HG03196 (cell line): ENCODE measurements around the gene FAM13B.
"Not testable (repeated sequence)": the region's sequence is repeated elsewhere in the genome, so short reads cannot be mapped to it uniquely, and the experiment has no call there.

Experiments
- ATAC-seq: cut with Tn5 transposase; IDR thresholded peaks from one replicate; pipeline ENCODE4 v1.9.1; 2021; ENCODE audit not compliant: unreplicated experiment

The FAM13B gene

GRCh38 chr5:137989419-137989818 lies 43.5 kb downstream of the FAM13B start:
- ATAC-seq = no peak

GRCh38 chr5:137975208-137975607 lies 57.7 kb downstream of the FAM13B start:
- no peak for ATAC-seq

- ATAC-seq = not testable (repeated sequence)
Observed at GRCh38 chr5:137970384-137970783, 62.5 kb downstream of the FAM13B start.

DNA sequence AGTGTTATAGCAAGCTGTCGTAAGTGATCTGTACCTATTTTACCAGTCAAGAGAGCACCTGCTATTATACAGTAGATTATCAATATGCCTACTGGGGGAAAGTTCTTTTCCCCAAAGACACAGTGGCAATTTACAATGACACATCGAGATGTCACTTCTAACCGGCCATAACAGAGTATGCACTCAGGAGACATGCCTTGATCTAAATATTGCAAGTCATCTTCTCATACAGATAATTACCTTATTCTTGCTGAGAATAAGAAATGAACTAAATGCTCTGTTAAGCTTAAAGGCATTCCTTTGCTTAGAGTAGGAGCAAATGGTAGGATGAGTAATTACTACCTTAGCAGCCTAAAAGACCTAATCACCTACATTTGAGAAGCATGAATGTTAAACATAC lies 72.1 kb downstream of the FAM13B start:
- ATAC-seq = no peak

DNA sequence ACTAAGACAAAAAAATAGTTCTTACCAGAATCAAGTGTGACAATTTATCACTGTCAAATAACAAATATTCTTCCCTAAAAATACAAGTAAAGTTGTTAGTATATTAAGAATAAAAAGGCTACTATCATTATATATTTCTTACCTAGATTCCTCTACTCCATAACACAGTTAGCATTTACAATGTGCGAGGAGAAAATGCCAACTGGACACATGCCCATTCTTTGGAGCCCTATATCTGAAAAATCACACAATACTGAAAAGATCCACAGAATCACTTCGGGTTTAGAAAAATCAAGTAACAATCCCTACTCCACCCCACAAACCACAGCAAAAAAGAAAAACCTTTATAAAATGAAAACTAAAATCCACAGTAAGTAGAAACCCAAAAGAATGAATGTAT lies 72.7 kb downstream of the FAM13B start:
- no peak for ATAC-seq

DNA sequence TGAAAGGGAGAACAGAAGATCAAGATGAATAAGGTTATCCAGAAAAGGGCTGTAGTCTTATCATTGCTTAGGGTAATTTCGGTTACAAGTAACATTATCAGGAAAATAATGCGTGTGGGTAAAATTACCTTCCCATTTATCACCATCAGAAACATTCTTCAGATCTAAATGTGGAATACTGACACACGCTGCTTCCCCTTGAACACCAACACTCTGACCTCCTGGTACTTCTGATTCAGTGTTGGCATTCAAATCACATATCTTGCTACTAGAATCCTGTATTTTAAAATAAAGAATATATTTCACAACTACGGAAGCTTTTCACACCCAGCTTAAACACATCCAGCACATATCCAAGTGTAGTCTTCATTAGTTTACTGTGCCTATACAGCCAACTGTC lies 73.4 kb downstream of the FAM13B start:
- ATAC-seq = no peak

DNA sequence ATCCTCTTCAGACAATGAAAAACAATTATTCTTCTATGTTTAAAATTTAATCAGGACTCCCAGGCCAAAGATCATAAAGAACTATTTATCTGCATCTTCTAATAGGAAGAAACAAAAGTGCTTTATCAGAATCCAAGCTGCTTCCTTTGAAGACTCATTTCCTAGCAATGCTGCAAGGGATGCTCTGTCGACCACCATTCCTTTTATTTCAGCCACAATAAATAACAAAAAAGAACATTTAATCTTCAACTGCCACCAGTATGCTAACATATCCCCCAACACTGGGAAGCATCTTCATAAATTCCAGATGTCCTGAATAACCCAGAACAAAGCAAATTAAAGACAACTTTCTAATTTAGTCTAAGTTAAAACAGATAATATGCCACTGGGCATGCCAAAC lies 74.9 kb downstream of the FAM13B start:
- ATAC-seq = no peak

DNA sequence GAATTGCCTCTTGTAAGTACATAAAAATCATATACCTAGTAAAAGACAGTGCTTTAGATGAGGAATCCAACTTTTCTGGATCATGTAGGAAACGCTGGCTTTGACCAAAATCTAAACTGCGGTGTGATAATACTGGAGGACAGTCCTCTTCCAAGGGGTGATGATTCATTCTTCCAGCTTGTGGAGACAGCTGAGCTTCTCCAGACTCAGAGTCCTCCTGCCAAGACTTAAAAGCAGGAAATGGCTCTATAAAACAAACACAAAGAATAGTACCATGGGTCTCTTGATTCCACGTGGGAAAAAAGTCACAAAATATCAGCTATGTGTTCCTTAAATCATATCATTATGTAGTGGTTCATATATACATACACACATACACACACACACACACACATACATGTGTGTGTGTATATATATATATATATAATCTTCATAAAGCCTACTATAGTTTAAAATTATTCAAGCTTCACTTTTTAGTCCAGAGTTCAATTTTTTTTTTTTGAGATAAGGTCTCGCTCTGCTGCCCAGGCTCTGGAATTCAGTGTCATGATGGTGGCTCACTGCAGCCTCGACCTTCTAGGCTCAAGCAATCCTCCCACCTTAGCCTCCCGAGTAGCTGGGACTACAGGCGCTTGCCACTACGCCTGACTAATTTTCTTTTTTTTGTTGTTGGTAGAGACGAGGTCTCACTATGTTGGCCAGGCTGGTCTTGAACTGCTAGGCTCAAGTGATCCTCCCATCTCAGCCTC lies 78.6 kb downstream of the FAM13B start:
- no peak for ATAC-seq

GRCh38 chr5:137945825-137946224 lies 87.1 kb downstream of the FAM13B start:
- ATAC-seq = no peak

- ATAC-seq = not testable (repeated sequence)
Observed at GRCh38 chr5:137944280-137944679, 88.6 kb downstream of the FAM13B start.

- ATAC-seq = no peak
Observed at GRCh38 chr5:137939331-137939730, 93.5 kb downstream of the FAM13B start.

GRCh38 chr5:137938751-137939143 lies 94.1 kb downstream of the FAM13B start:
- no peak for ATAC-seq

DNA sequence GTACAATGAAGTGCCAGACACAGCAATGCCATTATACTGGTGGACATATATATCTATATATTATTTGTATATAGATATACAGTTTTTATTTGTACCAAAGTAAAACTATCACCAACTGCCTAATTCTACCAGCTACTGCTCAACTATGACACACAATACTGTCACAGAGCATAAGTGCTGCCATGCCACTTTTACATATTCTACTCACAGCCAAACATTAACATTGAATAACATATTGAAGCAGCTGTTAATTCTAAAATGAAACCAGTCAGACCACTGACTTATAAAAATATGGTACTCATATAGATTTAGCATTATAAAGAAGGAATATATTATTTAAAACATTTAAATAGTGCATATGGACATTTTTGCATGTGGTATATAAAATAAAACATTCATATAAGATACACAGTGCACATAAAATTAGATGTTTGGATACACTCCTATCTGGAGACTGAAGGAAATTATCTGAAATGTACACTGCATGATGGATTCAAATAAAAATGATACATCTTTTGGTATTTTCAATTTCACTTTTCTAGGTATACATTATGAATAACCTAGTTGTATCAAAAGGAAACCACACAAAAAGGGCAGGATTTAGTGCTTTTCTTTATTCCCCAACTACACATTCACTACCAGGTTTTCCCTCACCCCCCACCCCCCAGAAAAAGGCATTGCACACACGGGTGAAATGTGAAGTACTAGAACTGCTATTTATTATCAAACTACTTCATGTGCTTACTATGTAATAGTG lies 94.7 kb downstream of the FAM13B start:
- no peak for ATAC-seq

DNA sequence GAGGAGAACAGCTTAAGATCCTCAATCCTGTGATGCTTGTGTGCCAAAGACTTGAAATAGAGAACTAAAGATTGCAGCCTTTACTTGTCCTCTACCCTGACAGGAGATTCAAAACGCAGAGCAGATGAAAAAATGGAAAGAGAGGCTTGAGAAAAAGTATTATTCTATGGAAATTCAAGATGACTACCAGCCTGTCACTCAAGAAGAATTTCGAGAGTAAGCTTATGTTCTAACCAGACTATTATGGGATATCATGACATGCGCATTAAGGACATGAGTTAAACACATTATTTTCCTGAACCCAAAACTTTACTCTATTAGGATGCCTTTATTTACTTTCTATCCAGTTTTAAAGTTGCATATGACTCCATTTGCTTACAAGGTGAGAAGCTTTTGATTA lies 97.2 kb downstream of the FAM13B start:
- ATAC-seq = no peak

DNA sequence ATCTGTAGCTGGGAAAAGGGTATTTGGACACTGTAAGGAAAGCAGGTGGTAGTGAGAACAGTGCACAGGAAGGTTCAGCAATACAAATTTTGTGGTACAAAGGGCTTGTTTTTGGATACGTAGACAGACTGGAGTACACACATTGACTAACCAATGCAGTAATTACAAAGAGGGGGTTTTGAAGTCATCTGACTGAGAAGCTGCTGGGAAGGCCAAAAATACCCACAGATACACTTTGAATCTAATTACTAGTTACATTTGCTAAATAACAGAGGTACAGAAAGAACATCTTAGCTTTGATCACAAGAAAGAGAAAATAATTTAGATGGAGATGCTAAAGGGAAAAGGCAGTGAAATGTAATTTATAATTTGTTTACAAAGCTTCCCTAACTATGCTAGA lies 97.7 kb downstream of the FAM13B start:
- ATAC-seq = no peak

GRCh38 chr5:137933491-137933911 lies 99.4 kb downstream of the FAM13B start:
- ATAC-seq = no peak

DNA sequence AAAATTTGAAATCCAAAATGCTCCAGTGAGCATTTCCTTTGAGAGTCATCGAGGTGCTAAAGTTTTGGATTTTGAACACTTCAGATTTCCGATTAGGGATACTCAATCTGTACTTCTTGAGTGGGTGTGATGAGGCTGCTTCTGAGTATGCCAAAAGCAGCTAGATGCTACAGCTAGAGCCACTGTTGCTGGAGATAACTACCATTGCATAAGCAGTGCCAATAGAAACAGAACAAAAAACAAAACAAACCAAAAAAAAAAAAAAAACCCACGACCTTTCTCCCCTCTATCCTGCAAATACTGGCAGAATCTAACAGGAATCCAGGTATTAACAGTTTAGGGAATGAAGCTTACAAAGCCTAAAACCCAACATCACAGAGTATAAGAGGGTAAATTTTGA lies 100.1 kb downstream of the FAM13B start:
- ATAC-seq = no peak

GRCh38 chr5:137923856-137924255 lies 109.0 kb downstream of the FAM13B start:
- ATAC-seq = no peak

DNA sequence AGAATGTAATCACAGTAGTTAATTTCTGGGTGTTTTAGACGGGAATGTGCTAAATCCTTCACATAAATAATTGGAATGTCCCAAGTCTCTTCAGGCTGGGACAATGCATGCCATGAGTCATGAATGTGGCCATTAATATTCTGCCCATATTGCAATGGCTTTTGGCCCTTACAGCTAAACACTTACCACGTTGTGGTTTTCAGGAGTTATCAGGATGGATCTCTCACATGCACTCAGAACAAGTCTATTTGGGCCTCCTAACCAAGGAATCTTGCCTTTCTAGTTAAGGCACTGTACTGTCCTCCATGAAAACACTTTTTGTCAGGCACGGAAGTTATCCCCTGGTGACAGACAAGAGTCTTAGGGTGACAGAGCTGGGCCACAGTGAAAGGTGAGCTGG lies 110.9 kb downstream of the FAM13B start:
- no peak for ATAC-seq

- no peak for ATAC-seq
Observed at GRCh38 chr5:137916923-137917322, 116.0 kb downstream of the FAM13B start.

DNA sequence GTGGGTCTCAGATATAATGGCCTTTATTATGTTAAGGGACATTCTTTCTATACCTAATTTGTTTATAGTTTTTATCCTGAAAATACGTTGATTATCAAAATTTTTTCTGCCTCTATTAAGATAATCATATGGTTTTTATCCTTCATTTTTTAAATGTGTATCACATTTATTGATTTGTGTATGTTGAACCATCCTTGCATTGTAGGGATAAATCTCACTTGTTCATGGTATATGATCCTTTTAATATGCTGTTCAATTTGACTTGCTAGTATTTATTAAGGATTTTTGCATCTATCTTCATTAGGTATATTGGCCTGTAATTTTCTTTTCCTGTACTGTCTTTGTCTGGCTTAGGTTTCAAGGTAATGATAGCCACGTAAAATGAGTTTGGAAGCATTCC lies 118.1 kb downstream of the FAM13B start:
- ATAC-seq = no peak

- ATAC-seq = no peak
Observed at GRCh38 chr5:137902408-137903133, 130.3 kb downstream of the FAM13B start.
